GM18517 (cell line): ENCODE data around the gene B9D1.

Experiments used
- ATAC-seq: cut with Tn5 transposase; IDR thresholded peaks from one replicate; pipeline ENCODE4 v1.9.1; 2021; ENCODE audit warnings: mild to moderate bottlenecking, moderate library complexity; ENCODE audit not compliant: unreplicated experiment

Gene B9D1

DNA sequence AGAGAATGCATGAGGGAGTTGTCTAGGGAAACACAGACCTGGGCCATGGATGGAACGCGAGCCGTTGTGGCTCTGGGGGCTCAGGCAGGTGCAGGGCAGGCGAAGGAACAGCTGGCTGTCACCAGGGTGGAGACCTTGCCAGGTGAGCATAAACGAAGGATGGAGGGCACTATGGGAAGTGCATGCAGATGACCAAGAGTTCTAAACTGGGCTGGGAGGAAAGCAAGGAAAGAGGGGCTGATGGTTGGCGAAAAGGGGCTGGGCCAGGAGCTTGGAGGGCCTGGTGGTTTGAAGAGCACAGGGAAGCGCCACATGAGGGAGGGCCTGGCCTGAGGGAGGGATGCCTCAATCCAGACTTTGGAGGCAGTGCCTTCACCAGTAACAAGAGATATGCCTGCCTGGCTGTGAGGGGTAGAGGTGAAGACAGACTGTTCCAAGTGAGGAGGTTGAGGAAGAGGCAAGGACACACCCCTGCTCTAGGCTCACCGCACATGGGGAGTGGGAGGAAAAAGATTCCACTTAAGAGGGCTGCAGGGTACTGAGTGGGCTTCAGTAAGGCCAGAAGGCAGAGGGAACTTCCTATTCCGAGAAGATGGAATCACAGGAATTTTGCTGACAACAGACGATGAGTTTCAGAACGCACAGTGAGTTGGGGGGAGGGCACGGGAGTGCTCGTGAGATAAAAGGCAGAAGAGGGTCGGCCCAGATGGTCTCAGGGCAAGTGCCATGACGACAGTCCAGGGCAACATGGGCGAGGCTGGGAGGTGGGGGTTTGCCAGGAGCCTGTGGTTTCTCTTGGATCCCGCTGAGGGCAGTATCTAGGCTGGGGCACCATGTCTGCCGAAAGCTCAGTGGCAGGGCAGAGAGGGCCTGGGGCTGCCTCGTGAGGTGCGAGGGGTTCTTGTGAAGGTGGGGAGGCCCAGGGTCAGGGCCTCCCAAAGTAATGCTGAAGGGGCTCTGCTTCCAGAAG lies 20.6 kb downstream of the B9D1 start:
- no peak for ATAC-seq

DNA sequence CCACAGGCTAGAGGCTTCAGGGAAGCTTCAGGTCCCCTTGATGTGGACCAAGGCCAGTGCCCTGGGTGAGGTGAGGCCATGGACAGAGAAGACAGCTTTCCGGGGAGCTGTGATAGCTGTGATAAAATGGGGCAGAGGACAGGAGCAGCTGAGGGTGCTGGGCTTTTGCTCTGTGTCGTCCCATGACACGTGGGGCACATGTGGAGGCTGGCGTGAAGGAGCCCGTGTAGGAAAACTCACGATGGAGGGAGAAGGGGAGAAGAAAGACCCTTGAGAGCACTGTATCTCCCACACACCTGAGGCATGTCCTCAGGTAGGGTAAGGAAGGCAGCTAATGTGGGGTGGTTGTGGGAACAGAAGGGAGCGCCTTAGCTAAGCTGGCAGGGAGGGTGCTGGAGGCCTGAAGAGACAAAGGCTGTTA lies 21.3 kb downstream of the B9D1 start:
- no peak for ATAC-seq

DNA sequence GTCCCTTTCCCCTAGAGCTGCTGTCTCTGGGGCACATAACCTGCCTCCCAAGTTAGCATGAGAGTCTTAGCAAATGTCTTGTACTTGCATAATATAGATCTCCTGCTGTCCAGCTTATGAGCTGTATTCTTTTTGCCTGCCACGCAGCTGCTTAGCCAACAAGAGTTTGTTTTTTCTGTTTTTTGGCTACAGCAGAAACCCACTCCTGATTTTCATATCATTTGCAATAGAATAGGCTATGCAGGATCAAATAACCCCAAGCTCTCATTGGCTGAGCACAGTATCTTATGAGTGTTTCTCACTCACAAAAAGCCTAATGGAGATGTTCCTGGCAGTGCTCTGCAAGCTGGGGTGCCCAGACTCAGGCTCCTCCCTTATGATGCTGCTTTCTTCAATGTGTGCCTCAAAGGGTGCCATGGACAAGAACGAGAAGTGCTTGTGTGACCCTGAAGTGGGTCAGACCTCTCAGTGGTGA lies 23.1 kb downstream of the B9D1 start:
- ATAC-seq, result no peak

DNA sequence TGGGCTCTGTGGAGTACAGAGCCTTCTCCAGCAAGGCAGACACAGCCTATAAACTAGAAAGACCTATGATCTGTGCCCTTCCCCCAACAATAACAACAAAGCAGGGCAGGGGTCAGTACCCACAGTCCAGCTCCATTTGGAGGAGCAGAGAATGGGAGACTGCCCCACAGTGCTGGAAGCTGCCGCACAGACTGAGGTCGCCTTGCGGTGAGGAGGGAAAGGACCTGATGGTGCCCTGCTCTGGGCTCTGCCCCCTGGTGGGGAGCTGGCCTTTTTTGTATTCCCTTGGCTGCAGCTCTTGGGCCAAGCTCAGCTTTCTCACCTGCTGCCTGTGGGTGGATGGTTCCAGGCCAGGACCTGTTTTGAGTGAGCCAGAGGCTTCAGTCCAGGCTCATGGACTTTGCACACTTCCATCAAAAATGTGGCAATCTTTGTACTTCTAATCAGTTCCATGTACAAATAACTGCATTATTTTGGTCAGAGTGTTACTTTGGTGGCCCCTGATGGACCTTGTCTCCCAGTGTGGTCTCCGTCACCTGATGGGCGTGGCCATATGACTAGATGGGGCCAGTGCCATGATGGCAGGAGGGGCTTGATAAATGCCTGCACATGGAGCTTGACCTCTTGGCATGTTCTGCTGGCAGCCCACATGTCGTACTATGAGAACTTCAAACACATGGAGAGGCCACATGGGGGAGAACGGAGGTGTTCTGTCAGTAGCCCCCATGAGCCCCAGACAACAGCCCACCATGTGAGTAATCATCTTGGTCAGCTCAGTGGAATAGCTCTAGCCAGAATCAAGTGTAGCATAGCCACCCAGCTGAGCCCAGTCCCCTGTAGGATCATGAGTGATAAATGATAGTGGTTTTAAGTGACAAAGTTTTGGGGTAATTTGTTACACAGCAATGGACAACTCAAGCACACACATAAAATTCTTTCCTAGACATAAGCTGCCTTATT lies 24.2 kb downstream of the B9D1 start:
- peak; percentile 59 for ATAC-seq

DNA sequence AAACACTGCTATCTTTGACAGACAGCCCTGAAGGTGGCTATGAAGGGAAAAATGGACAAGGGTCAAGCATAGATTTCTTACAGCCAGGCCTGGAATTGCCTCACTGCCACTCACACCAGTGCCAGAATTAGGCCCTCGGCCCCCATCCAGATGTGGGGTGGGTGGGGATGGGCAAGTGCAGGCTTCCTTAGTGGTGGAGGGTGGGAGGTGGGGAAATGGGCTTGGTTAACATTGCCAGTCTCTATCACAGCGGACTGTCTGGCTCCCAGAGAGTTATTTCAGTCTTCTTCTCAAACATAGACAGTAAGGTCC lies 24.9 kb downstream of the B9D1 start:
- no peak for ATAC-seq

DNA sequence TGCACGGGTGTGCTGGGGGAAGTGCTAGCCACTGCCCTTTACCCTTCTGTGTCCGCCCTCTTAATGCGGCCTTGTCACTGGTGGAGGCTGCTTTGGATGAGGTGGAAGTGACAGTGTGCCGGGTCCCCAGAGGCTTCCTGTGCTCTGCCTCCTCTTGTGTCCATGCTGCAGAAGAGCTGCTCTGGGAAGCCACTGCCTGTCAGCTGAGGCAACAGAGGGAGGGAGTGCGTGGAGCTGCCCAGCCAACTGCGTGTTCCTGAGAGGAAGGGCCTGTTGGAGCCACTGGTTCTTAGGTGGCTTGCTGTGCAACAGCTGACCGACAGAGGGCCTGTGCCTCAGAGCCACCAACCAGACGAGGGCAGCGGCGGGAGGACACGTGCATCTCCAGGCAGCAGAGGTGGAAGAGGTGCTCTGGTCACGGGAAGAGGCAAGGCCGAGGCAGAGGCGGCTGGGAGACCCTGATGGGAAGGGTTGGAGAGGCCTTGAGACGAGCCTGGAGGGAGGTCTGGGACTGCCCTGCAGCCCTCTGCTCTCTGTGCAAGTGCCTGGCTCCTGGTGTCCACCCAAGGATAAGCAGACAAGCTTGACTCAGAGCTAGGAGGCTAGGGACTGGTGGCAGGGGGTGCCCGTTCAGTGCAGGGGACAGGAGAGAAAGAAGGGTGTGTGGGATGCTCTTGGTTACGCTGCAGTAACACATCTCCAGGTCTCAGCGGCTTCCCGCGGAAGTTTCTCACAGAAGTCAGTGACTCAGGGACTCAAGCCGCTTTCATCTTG lies 25.4 kb downstream of the B9D1 start:
- no peak for ATAC-seq

DNA sequence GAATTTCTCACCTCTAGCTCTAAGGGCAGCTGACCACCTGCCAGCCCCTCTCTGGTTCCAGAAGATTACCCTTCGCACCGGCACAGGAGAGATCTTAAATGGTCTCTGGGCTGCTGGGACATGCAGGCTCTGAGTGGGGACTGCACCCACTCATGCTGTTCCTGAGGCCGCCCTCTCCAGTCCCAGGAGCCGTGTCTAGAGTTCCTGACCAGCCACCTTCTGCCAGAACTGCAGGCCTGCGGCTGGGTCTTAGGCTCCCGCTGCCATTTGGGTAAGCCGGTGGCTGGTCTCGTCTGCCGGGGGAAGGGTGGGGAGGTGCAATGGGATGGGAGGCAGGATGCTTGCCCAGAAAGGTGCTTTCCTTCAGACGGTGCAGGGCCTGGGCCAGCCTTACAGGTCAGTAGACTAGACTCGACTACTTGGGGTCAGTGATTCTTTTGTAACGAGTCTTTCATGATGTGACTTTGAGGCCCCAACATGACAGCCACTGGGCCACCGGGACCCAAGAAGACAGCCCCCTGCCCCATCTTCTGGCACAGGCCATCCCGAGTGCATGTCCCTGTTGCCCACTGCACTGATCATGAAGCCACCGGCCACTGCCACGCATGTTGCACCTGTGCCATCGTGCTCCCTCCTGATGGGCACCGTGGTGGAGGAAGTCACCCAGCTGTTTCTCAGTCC lies 26.4 kb downstream of the B9D1 start:
- ATAC-seq, result no peak

DNA sequence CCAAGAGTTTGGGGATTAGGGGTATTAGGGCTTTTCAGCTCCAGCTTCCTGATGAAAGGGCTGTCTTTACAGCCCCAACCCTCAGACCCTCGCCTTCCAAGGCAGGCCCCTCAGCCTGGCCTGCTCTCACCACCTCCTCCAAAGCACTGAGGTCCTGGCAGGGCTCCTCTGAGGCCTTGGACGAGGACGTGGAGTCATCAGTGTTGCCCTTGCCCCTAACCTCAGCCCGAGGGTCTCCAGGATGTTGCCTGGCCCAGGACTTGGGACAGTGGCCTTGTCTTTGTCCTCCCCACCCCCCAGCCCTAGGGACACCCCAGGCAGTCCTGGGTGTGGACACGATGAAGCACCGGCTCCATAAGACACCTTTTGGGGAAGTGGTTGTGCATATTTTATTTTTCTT lies 28.2 kb downstream of the B9D1 start:
- ATAC-seq, result no peak

DNA sequence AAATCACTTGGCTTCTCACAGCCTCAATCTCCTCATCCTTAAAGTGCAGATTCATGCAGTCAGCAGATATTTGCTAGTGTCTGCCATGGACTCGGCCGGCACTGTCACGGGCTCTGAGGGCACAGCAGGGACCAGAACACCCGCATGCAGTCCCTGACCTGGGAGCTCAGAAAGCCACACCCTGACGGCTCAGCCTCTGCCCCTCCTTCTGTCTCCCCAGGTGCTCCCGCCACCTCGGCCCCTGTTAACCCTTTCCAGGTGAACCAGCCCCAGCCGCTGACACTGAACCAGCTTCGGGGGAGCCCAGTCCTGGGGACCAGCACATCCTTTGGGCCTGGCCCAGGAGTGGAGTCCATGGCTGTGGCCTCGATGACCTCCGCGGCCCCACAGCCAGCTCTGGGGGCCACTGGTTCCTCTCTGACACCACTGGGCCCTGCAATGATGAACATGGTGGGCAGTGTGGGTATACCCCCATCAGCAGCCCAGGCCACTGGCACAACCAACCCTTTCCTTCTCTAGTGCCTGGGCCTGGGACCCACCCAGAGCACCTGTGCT lies 28.7 kb downstream of the B9D1 start:
- ATAC-seq, result no peak

DNA sequence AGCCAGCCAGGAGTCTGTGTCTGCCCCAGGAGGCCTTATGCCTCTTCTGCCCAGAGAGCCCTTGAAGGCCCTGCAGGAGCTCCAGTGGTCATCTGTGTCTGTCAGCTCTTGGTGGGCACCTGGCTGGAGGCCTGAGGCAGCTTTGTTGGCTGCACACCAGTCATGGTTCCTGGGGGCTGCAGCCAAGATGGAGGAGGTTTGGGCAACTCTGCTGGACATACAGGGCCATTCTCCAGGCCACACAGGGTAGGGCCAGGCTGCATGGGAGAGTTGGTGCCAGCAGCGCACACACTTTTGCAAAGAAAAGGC lies 29.4 kb downstream of the B9D1 start:
- ATAC-seq, result no peak

DNA sequence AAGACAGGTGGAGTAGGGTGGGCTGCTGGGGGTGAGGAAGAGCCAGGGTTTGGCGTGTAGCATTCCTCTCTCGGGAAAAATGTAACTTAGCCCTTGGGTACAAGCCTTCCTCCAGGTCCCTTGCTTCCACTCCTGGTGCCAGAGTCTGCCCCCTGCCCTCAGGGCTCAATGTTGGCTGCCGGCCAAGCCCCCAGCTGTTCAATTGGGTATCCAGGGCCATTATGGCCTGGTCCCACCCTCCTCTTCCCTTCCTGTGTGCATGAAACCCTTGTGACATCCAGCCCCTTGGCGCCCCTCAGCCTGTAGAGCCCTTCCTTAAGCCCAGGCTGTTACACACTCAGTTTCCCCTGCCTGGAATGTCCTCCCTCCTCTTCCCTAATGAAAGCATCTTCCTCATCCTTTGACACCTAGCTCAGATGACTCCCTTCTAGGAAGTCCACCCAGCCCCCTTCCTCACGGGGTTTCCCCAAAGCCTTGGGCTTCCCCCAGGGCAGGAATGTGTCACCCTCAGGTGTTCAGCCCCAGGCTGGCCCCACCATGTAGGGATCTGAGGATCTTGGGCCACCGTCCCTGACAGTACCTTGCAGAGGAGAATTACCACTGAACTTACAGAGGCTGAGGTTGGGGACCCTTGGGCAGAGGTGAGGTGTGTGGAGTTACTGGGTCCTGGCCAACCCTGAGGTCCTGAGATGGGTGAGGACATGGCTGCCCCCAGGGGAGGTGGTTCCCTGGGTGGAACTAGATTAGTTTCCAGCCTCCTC lies 30.0 kb downstream of the B9D1 start:
- no peak for ATAC-seq

DNA sequence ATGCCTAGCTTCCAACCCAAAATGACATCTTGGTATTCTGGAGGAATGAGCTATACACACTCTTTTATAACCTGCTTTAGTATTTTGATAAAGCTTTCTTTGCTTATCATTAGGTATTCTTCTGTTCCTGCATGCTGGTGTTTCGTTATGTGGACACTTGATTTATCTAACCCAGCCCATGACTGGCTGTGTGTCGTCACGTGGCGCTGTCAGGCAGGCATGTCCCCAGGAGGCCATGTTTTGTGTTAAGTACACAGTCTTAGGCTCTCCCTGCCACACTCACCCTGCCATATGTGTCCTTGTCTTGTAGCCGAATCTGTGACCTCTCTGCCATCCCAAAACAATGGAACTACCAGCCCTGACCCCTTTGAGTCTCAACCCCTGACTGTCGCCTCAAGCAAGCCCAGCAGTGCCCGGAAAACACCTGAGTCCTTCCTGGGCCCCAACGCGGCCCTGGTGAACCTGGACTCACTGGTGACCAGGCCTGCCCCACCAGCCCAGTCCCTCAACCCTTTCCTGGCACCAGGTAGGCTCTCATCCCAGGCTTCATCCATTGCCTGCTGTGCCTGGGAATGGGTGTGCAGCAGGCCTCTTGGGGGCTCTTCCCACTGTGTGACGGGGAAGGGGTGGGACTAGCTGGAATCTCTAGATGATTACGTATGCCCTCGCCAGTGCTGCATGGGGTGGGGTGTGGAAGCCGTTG lies 30.8 kb downstream of the B9D1 start:
- ATAC-seq, result no peak

DNA sequence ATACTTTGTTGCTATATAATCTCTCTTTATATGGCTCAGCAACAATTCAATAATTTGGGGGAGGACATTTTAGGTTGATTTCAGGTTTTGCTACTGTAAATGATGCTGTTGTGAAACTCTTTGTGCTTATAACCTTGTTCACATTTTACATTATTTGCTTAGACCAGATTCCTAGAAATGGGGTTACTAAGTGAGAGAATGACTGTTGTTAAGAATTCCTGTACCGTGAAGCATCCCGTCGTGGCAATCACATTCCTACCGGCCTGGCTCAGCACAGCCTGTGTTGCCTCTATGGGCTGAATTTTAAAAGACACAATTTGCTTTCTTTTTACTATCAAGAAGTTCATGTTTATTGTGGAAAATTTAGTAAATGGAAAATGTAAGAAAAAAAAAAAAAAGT lies 31.4 kb downstream of the B9D1 start:
- ATAC-seq, result no peak

DNA sequence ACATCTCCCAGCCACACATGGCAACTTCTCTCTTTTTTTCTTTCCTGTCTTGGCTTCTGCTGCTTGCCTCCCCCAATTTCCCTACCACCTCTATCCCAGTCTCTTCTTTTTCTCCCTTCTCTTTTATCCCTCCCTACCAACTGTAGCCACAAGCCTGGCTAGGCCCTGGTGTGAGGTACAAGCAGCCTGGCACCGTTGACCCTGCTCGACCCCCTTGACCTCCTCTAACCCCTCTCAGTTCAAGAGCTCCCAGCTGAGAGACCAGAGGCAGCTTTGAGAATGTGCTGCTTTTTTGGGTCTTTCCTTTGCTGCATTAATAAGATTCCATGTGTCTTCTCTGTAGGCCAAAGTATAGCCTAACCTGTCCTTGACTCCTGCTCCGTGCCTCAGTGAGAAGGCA lies 32.3 kb downstream of the B9D1 start:
- ATAC-seq, result no peak

DNA sequence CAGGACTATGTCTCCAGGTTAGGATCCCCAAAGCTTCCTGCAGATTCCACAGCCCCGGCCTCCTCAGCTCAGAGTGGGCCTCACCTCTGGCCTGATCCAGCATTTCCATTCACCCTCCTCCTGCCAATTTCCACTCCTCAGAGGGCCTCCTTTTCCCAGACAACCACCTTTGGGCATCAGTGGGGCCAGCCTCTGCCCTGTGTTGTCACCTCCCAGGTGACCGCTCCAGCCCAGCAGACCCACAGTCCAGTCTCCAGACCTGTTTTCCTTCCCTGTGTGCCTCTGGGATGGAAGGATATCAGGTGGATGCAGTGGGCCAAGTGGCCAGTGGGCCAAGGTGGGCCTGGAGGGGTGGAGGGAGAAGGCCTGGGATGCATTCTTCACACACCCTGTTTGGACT lies 32.7 kb downstream of the B9D1 start:
- ATAC-seq, result no peak

DNA sequence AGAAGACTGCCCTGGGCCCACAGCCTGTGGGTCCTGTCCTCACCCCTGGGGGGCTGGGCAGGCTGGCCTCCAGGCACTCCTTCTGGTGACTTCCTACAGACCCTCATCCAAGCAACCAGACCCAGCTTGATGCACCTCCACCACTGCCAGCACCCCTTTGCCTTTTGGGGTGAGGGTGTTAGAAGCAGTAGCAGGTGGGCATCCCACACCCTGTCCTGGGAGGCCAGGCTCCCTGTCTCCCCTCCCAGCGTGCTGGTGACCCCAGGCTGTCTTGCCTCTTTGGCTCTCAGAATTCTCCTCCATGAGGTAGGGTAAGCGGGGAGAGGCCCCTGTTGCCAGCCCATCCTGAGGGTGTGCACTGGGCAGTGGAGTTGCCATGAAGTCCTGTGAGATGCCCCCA lies 33.4 kb downstream of the B9D1 start:
- ATAC-seq, result no peak

DNA sequence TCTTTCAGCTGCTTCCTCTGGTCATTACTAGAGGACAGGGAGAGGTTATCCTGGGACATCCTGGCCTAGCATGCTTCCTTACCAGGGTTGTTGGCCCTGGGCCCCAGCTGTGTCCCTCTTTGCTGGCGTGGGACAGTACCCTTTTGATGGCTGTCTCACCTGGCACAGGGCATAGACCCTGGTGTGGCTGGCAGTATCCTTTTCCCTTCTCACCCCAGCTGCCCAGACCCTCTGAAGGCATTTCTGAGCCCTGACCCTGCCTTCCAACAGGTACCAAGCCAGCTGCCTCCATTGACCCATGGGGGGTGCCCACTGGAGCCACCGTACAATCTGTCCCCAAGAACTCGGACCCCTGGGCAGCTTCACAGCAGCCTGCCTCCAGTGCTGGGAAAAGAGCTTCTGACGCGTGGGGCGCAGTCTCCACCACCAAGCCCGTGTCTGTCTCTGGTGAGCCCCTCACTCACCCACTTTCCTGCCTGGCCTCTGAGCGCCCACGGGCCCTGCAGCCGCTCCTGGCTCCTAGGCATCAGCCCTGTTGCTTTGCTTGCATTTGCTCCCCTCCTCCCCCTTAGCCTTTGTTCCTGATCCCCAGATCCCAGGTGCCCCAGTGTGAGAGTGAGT lies 34.0 kb downstream of the B9D1 start:
- no peak for ATAC-seq

DNA sequence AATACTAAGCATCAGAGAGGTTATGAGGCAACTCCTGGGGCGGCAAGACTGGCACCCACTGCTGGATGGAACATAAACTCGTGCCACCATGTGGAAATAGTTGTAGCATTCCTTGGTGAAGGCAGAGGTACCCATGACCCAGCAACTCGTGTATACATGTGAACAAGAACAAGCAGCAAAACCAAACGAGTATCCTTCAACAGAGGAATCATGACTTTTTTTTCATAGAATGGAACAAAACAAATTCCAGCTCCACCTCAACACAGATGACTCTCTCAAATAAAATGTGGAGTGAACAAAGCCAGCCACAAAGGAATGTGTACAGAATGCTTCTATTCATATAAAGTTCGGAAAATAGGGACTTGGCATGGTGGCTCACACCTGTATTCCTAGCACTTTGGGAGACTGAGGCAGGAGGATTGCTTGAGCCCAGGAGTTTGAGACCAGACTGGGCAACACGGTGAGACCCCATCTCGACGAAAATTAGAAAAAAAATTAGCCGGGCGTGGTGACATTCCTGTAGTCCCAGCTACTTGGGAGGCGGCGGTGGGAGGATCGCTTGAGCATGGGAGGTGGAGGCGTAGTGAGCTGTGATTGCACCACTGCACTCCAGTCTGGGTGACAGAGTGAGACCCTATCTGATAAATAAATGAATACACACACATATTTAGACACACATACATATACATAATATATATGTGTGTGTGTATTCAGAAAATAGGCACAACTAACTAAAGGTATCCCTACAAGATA lies 35.3 kb downstream of the B9D1 start:
- no peak for ATAC-seq
